SK-N-SH (cell line): ENCODE measurements around the gene MAN1B1. TPM values are rescaled to one million over a fixed set of nuclear protein-coding genes. Genes with fewer than 3 reads are reported as not detected.

ENCODE experiments used
- CTCF ChIA-PET: fragments of 300-600, 350-600 bp; formaldehyde crosslinking; extraction: SDS; loops from one replicate; lab custom pipeline; 2021; lab: Yijun Ruan, JAX
- POLR2A ChIA-PET: fragments of 350-600 bp; sonication (Branson Sonifier 250); formaldehyde crosslinking; extraction: SDS; loops from one replicate; lab custom pipeline; 2020; ENCODE audit warnings: antibody characterized with exemption, inconsistent platforms; lab: Yijun Ruan, JAX
- DNase-seq: peaks from one replicate; pipeline ENCODE4 v3.0.0; 2012
- H2AFZ ChIP-seq: fragments of 200-600 bp; sonication (generic); 2 replicates; pipeline ENCODE4 v1.8.1; 2016; ENCODE audit warnings: antibody characterized with exemption, mild to moderate bottlenecking, low read depth
- H3F3A ChIP-seq: fragments of 200-600 bp; sonication (generic); replicated peaks from 2 replicates; pipeline ENCODE3; 2016; ENCODE audit warnings: antibody characterized with exemption, mild to moderate bottlenecking; ENCODE audit not compliant: insufficient read depth
- H3K27ac ChIP-seq, 2 experiments: fragments of 200-500 bp in 1 of 2; fragments of 200-600 bp in 1 of 2; sonication (Bioruptor generic) in 1 of 2; sonication (generic), shearing (Covaris generic) in 1 of 2; 2 replicates each; pipeline versions ENCODE4 v1.5.1 to v1.6.1; 2014 to 2016; ENCODE audit warnings: low read depth in 2 of 2, inconsistent platforms in 1 of 2, low read length in 1 of 2, mild to moderate bottlenecking in 1 of 2, mixed read lengths in 1 of 2
- H3K27me3 ChIP-seq: fragments of 200-600 bp; sonication (generic), shearing (Covaris generic); 2 replicates; pipeline ENCODE4 v1.6.1; 2016; ENCODE audit warnings: mixed run types; ENCODE audit not compliant: insufficient read depth
- H3K36me3 ChIP-seq, 2 experiments: fragments of 200-500 bp in 1 of 2; fragments of 200-600 bp in 1 of 2; sonication (Bioruptor generic) in 1 of 2; sonication (generic) in 1 of 2; replicated peaks in 1 of 2; 2 replicates each; pipeline versions ENCODE3 to v1.5.1; 2014 to 2016; ENCODE audit warnings: low read length in 1 of 2, mild to moderate bottlenecking in 1 of 2; ENCODE audit not compliant: insufficient read depth in 2 of 2, control insufficient read depth in 1 of 2
- H3K4me1 ChIP-seq, 2 experiments: fragments of 200-500 bp in 1 of 2; fragments of 200-600 bp in 1 of 2; sonication (Bioruptor generic) in 1 of 2; sonication (generic), shearing (Covaris generic) in 1 of 2; 2 replicates each; pipeline versions ENCODE4 v1.5.1 to v1.6.1; 2014 to 2016; ENCODE audit warnings: low read depth in 1 of 2, low read length in 1 of 2, mixed run types in 1 of 2; ENCODE audit not compliant: insufficient read depth in 2 of 2, control insufficient read depth in 1 of 2
- H3K4me2 ChIP-seq: fragments of 200-600 bp; sonication (generic), shearing (Covaris generic); 2 replicates; pipeline ENCODE4 v1.6.1; 2017; ENCODE audit warnings: mixed run types
- H3K4me3 ChIP-seq, 2 experiments: fragments of 200-500 bp in 1 of 2; fragments of 200-600 bp in 1 of 2; sonication (Bioruptor generic) in 1 of 2; sonication (generic), shearing (Covaris generic) in 1 of 2; 2 replicates each; pipeline versions ENCODE4 v1.5.1 to v1.8.1; 2014 to 2016; ENCODE audit warnings: low read depth in 2 of 2, inconsistent platforms in 1 of 2, low read length in 1 of 2, mild to moderate bottlenecking in 1 of 2, mixed read lengths in 1 of 2, moderate library complexity in 1 of 2
- H3K79me2 ChIP-seq: fragments of 200-600 bp; sonication (generic); 2 replicates; pipeline ENCODE4 v1.8.1; 2017; ENCODE audit warnings: mild to moderate bottlenecking; ENCODE audit not compliant: insufficient read depth
- H3K9ac ChIP-seq: fragments of 200-600 bp; sonication (generic); 2 replicates; pipeline ENCODE4 v1.6.1; 2017; ENCODE audit warnings: mixed run types
- H3K9me2 ChIP-seq: fragments of 200-600 bp; sonication (generic); 2 replicates; pipeline ENCODE4 v1.6.1; 2017; ENCODE audit warnings: mixed run types
- H3K9me3 ChIP-seq: fragments of 200-600 bp; sonication (generic); 2 replicates; pipeline ENCODE4 v1.6.1; 2017; ENCODE audit warnings: mixed run types, mild to moderate bottlenecking, moderate library complexity
- H4K20me1 ChIP-seq: fragments of 200-600 bp; sonication (generic); 2 replicates; pipeline ENCODE4 v1.6.1; 2017; ENCODE audit warnings: mild to moderate bottlenecking, mixed run types; ENCODE audit not compliant: insufficient read depth
- CHD2 ChIP-seq: fragments of 150-350 bp; IDR thresholded peaks from 2 replicates; pipeline ENCODE4 v1.6.1; 2018; ENCODE audit warnings: low read length; ENCODE audit not compliant: partially characterized antibody
- CTCF ChIP-seq: fragments of 200-600 bp; sonication (generic); IDR thresholded peaks from 2 replicates; pipeline ENCODE4 v1.6.1; 2017; ENCODE audit warnings: antibody characterized with exemption, mild to moderate bottlenecking, moderate library complexity
- EZH2phosphoT487 ChIP-seq: fragments of 200-600 bp; sonication (generic); IDR thresholded peaks from 2 replicates; pipeline ENCODE4 v1.6.1; 2017; ENCODE audit warnings: low read depth, mixed run types, mild to moderate bottlenecking, antibody characterized with exemption, moderate library complexity, borderline replicate concordance
- GATA2 ChIP-seq: sonication (generic); formaldehyde crosslinking; IDR thresholded peaks from 2 replicates; pipeline ENCODE4 v1.5.0; 2020; ENCODE audit warnings: mild to moderate bottlenecking, missing genetic modification reagents
- JUND ChIP-seq: IDR thresholded peaks from 2 replicates; pipeline ENCODE4 v1.4.0; 2012
- MEF2A ChIP-seq: IDR thresholded peaks from 2 replicates; pipeline ENCODE4 v1.4.0; 2012; ENCODE audit warnings: low read depth, borderline replicate concordance
- MXI1 ChIP-seq: IDR thresholded peaks from 2 replicates; pipeline ENCODE4 v1.6.1; 2012; ENCODE audit warnings: mild to moderate bottlenecking, low read depth, low read length, improper control_type of control experiment
- PBX3 ChIP-seq: IDR thresholded peaks from 2 replicates; pipeline ENCODE4; 2012
- POLR2AphosphoS5 ChIP-seq: IDR thresholded peaks from 2 replicates; pipeline ENCODE4 v1.6.1; 2012; ENCODE audit warnings: low read depth, low read length
- TCF12 ChIP-seq: IDR thresholded peaks from 2 replicates; pipeline ENCODE4 v1.4.0; 2012
- TEAD4 ChIP-seq: IDR thresholded peaks from 2 replicates; pipeline ENCODE4 v1.4.0; 2012; ENCODE audit warnings: mild to moderate bottlenecking, borderline replicate concordance; ENCODE audit not compliant: insufficient read depth
- USF1 ChIP-seq: IDR thresholded peaks from 2 replicates; pipeline ENCODE4 v1.4.0; 2012; ENCODE audit warnings: low read depth, borderline replicate concordance
- ZBTB33 ChIP-seq: IDR thresholded peaks from 2 replicates; pipeline ENCODE4 v1.4.0; 2012; ENCODE audit warnings: low read depth, borderline replicate concordance
- WGBS: methylation state at CpG from one replicate; pipeline ENCODE4 v1.1.6; 2017; ENCODE audit warnings: low lambda C conversion rate; 5-methylcytosine and 5-hydroxymethylcytosine counted together
- polyA plus RNA-seq, 3 experiments: library from polyadenylated mRNA; depleted of rRNA; stranded (reverse); fragments of >200 nt; gene quantifications; 2 replicates each; pipeline ENCODE4 v1.2.3, GENCODE V29; 2012

MAN1B1 gene
- polyA plus RNA-seq, 1 of the 3 experiments (the other 2 are of a cell fraction), result 57.8 TPM

- no peaks in the 10 kb centered on the region for H3K9me2 ChIP-seq
- no peak for DNase-seq
- H3K4me2 ChIP-seq, result no peak overlapping the region
- 84% methylated on average over 11 of the region's 34 CpGs for WGBS
- no peak overlapping the region for H3K27ac ChIP-seq
- no peak overlapping the region for H3K4me3 ChIP-seq
- TF ChIP-seq ZBTB33 (no peak), TCF12 (no peak), EZH2phosphoT487 (no peak), JUND (no peak), MXI1 (no peak), CTCF (no peak), PBX3 (no peak), MEF2A (no peak), POLR2AphosphoS5 (no peak), CHD2 (no peak), USF1 (no peak), GATA2 (CRISPR knock-in tag) (no peak), TEAD4 (no peak)
- peaks cover 0 to 65% of the 10 kb centered on the region in 2 experiments for H3K36me3 ChIP-seq
- POLR2A ChIA-PET, result no interaction called here
- CTCF ChIA-PET, result interaction anchor here (0.6 to 2.9 kb wide), 2 partner anchors 63 to 118 kb away, joined by 3 to 11 read pairs; partner anchors contain the start of genes NPDC1 and RNF224
- no peak overlapping the region for H2AFZ ChIP-seq
- no peaks in the 10 kb centered on the region for H3F3A ChIP-seq
- no peaks in the 10 kb centered on the region for H4K20me1 ChIP-seq
- no peak overlapping the region for H3K9ac ChIP-seq
- H3K9me3 ChIP-seq, result no peaks in the 10 kb centered on the region
- H3K4me1 ChIP-seq, result peaks cover 0 to 3% of the 10 kb centered on the region in 2 experiments; a peak in 1 of 4 replicates
- no peaks in the 10 kb centered on the region for H3K27me3 ChIP-seq
- no peaks in the 10 kb centered on the region for H3K79me2 ChIP-seq
Measured at GRCh38 chr9:137109250-137110146, 22.7 kb downstream of the MAN1B1 start.
